SK-N-SH treated with all-trans-retinoic acid at 6 μM for 48 hours (cell line): ENCODE data around the gene METRNL.

Experiments used
- ATAC-seq: fragments of 200-7000 bp; cut with Tn5 transposase; 3 replicates; pipeline ENCODE4 v1.9.1; 2020; ENCODE audit warnings: mild to moderate bottlenecking, moderate library complexity
- ARNTL ChIP-seq: fragments of 450-650 bp; formaldehyde crosslinking; IDR thresholded peaks from 2 replicates; pipeline ENCODE4 v1.5.0; 2020; ENCODE audit warnings: low read depth, mild to moderate bottlenecking, moderate library complexity, borderline replicate concordance
- BACH2 ChIP-seq: fragments of 250-450 bp; sonication (Bioruptor Pico); IDR thresholded peaks from 2 replicates; pipeline ENCODE4 v1.9.0; 2021; ENCODE audit warnings: mild to moderate bottlenecking, borderline replicate concordance
- CREB5 ChIP-seq: fragments of 250-450 bp; sonication (Bioruptor Pico); IDR thresholded peaks from 2 replicates; pipeline ENCODE4 v1.5.1; 2020; ENCODE audit warnings: low read depth, mild to moderate bottlenecking, moderate library complexity
- CSDC2 ChIP-seq: fragments of 250-450 bp; sonication (Bioruptor Pico); IDR thresholded peaks from 2 replicates; pipeline ENCODE4 v1.5.0; 2020; ENCODE audit warnings: mild to moderate bottlenecking, moderate library complexity
- CSRNP3 ChIP-seq: fragments of 250-450 bp; sonication (Bioruptor Pico); IDR thresholded peaks from 2 replicates; pipeline ENCODE4 v1.5.1; 2021; ENCODE audit warnings: mild to moderate bottlenecking, moderate library complexity
- ESRRG ChIP-seq: fragments of 250-450 bp; sonication (Bioruptor Pico); IDR thresholded peaks from 2 replicates; pipeline ENCODE4 v1.6.1; 2021; ENCODE audit warnings: mild to moderate bottlenecking
- ISL1 ChIP-seq: fragments of 250-450 bp; sonication (Bioruptor Pico); IDR thresholded peaks from 2 replicates; pipeline ENCODE4 v2.1.2; 2022; ENCODE audit warnings: mild to moderate bottlenecking, moderate library complexity
- OSR1 ChIP-seq: fragments of 250-450 bp; sonication (Bioruptor Pico); IDR thresholded peaks from 2 replicates; pipeline ENCODE4 v1.8.0; 2022; ENCODE audit warnings: moderate library complexity, mild to moderate bottlenecking, inconsistent platforms
- POU6F1 ChIP-seq: fragments of 250-450 bp; sonication (Bioruptor Pico); IDR thresholded peaks from 2 replicates; pipeline ENCODE4 v1.8.0; 2021; ENCODE audit warnings: low read depth, mild to moderate bottlenecking, moderate library complexity, borderline replicate concordance
- PPARA ChIP-seq: fragments of 250-450 bp; sonication (Bioruptor Pico); IDR thresholded peaks from 2 replicates; pipeline ENCODE4 v1.5.0; 2020; ENCODE audit warnings: mild to moderate bottlenecking, borderline replicate concordance
- RARB ChIP-seq: fragments of 250-450 bp; sonication (Bioruptor Pico); IDR thresholded peaks from 2 replicates; pipeline ENCODE4 v1.8.0; 2021; ENCODE audit warnings: mild to moderate bottlenecking, moderate library complexity
- SNAI2 ChIP-seq: fragments of 250-450 bp; sonication (Bioruptor Pico); IDR thresholded peaks from 2 replicates; pipeline ENCODE4 v1.5.0; 2020; ENCODE audit warnings: mild to moderate bottlenecking, moderate library complexity
- TCF4 ChIP-seq: fragments of 250-450 bp; sonication (Bioruptor Pico); IDR thresholded peaks from 2 replicates; pipeline ENCODE4 v1.8.0; 2021; ENCODE audit warnings: mild to moderate bottlenecking, moderate library complexity, borderline replicate concordance
- TOX ChIP-seq: fragments of 250-450 bp; sonication (Bioruptor Pico); IDR thresholded peaks from 2 replicates; pipeline ENCODE4 v1.8.0; 2021; ENCODE audit warnings: mild to moderate bottlenecking, moderate library complexity, borderline replicate concordance
- TSHZ2 ChIP-seq: fragments of 250-450 bp; sonication (Bioruptor Pico); IDR thresholded peaks from 2 replicates; pipeline ENCODE4 v1.5.0; 2020; ENCODE audit warnings: mild to moderate bottlenecking, moderate library complexity
- ZC3H10 ChIP-seq: fragments of 250-450 bp; sonication (Bioruptor Pico); IDR thresholded peaks from 2 replicates; pipeline ENCODE4 v1.5.1; 2021; ENCODE audit warnings: mild to moderate bottlenecking, moderate library complexity
- ZFP3 ChIP-seq: fragments of 250-450 bp; sonication (Bioruptor Pico); IDR thresholded peaks from 2 replicates; pipeline ENCODE4 v1.5.0; 2020; ENCODE audit warnings: mild to moderate bottlenecking, moderate library complexity
- ZFP30 ChIP-seq: fragments of 450-650 bp; formaldehyde crosslinking; IDR thresholded peaks from 2 replicates; pipeline ENCODE4 v1.5.0; 2022; ENCODE audit warnings: mild to moderate bottlenecking, moderate library complexity
- ZNF565 ChIP-seq: fragments of 450-650 bp; formaldehyde crosslinking; conservative IDR thresholded peaks from 2 replicates; pipeline ENCODE4 v1.5.0; 2020; ENCODE audit warnings: low read depth, mild to moderate bottlenecking, moderate library complexity
- ZNF70 ChIP-seq: fragments of 450-650 bp; formaldehyde crosslinking; IDR thresholded peaks from 2 replicates; pipeline ENCODE4 v1.5.0; 2020; ENCODE audit warnings: mild to moderate bottlenecking, moderate library complexity
- ZNF8 ChIP-seq: fragments of 450-650 bp; formaldehyde crosslinking; IDR thresholded peaks from 2 replicates; pipeline ENCODE4 v1.5.0; 2020; ENCODE audit warnings: mild to moderate bottlenecking, moderate library complexity
- TF ChIP-seq, protein P1 (sequence below): fragments of 250-450 bp; sonication (Bioruptor Pico); IDR thresholded peaks from 2 replicates; pipeline ENCODE4 v1.8.0; 2020; ENCODE audit warnings: mild to moderate bottlenecking, moderate library complexity, borderline replicate concordance

Gene METRNL

DNA sequence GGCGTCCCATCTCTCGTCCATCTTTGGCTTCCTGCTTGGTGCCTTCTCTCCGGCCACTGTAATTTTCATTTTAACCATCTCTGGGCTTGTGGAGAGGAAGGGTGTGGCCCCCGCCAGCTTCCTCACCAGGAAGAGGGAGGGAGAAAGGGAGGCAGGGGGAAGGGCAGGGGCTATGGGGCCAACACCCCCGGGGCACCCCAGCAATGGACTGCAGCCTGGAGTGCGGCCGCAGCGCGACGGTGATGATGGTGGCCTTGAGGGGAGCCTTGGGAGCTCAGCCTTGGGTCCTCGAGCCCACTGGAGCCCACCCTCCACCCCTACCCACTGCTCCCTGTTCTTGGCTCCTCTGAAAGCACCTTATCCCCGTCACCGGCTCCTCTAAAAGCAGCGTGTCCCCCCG lies 9.5 kb downstream of the METRNL start:
- TF ChIP-seq ZNF8 (CRISPR knock-in tag) (no peak), OSR1 (no peak), PPARA (CRISPR knock-in tag) (no peak), CSRNP3 (CRISPR knock-in tag) (no peak), ZFP3 (CRISPR knock-in tag) (no peak), ZC3H10 (CRISPR knock-in tag) (no peak)
- no peak for ATAC-seq

DNA sequence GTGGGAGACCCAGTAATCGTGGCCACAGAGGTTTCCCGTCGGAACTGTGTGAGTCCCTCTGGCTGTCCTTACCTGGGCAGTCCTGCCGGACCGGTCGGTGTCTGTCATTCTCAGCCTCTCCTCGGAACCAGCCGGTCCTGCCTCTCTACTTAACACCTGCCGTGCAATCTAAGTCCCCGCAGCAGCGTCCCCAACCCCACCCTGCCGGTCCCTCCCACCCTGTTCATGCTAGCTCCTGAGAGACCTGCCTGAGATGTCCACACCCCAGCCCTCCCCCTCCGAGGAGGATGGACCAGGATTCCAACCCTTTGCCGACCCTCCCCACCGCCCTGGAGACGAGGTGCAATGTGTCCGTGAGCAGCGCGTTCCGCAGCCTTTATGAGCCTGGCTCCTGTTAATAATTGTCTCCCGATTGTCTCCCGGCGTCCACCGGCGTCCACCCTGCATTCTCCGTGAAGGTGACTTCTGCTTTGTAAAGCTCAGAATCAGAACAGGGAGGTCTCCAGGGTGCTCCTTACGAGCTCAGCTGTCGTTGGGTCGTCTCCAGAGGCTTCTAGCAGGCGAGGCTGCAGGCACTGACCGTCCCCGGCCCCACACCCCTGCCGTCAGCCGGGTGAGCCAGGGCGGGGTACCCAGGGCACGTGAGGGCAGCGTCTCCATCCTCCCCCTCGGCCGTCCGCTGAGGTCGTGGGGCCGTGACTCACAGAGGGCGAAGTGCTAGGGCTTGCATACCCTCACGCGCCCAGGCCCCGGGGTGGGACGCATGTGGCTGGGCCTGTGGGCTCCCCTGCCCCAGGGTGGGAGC lies 10.1 kb downstream of the METRNL start:
- TF ChIP-seq SNAI2 (CRISPR knock-in tag) (no peak), TOX (no peak), ZNF565 (CRISPR knock-in tag) (no peak), BACH2 (CRISPR knock-in tag) (no peak), TCF4 (CRISPR knock-in tag) (no peak), ZC3H10 (CRISPR knock-in tag) (no peak), ESRRG (CRISPR knock-in tag) (no peak), ISL1 (no peak), POU6F1 (CRISPR knock-in tag) (no peak), ARNTL (CRISPR knock-in tag) (no peak), ZNF8 (CRISPR knock-in tag) (no peak), RARB (CRISPR knock-in tag) (no peak), ZFP30 (CRISPR knock-in tag) (no peak)
- TF ChIP-seq, protein P1, sequence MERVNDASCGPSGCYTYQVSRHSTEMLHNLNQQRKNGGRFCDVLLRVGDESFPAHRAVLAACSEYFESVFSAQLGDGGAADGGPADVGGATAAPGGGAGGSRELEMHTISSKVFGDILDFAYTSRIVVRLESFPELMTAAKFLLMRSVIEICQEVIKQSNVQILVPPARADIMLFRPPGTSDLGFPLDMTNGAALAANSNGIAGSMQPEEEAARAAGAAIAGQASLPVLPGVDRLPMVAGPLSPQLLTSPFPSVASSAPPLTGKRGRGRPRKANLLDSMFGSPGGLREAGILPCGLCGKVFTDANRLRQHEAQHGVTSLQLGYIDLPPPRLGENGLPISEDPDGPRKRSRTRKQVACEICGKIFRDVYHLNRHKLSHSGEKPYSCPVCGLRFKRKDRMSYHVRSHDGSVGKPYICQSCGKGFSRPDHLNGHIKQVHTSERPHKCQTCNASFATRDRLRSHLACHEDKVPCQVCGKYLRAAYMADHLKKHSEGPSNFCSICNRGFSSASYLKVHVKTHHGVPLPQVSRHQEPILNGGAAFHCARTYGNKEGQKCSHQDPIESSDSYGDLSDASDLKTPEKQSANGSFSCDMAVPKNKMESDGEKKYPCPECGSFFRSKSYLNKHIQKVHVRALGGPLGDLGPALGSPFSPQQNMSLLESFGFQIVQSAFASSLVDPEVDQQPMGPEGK (CRISPR knock-in tag): no peak
- ATAC-seq: no peak

- TF ChIP-seq ZC3H10 (CRISPR knock-in tag) (no peak), ARNTL (CRISPR knock-in tag) (no peak), CREB5 (no peak), SNAI2 (CRISPR knock-in tag) (no peak), PPARA (CRISPR knock-in tag) (no peak), CSDC2 (CRISPR knock-in tag) (no peak), POU6F1 (CRISPR knock-in tag) (no peak), TSHZ2 (CRISPR knock-in tag) (no peak), TCF4 (CRISPR knock-in tag) (no peak), ZNF70 (CRISPR knock-in tag) (no peak), TOX (no peak), OSR1 (no peak), ESRRG (CRISPR knock-in tag) (no peak), ZNF8 (CRISPR knock-in tag) (no peak), ZFP3 (CRISPR knock-in tag) (no peak), RARB (CRISPR knock-in tag) (no peak)
- ATAC-seq: no peak
These were observed 11.2 kb downstream of the METRNL start for GRCh38 chr17:83090444-83091256.
